Measurements from ENCODE around the gene YAF2.

The YAF2 gene, protein sequence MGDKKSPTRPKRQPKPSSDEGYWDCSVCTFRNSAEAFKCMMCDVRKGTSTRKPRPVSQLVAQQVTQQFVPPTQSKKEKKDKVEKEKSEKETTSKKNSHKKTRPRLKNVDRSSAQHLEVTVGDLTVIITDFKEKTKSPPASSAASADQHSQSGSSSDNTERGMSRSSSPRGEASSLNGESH

GRCh38 chr12:42238240-42239140 is at the start of gene YAF2:
TSS of gene YAF2 (minus strand) at chr12:42238248. CDS start at chr12:42238180, 68 bp downstream.
- H3K4me3 ChIP-seq: peak within 1 kb of the TSS; percentile 98
- H3K27ac ChIP-seq: no peak within 1 kb of the TSS; the same call in 1 of the 2 replicates
- H3K9ac ChIP-seq (ENCODE audit: insufficient read length): peak within 1 kb of the TSS; percentile 82
- no peaks in the 10 kb centered on the region for H3K9me3 ChIP-seq (ENCODE audit: low read depth, low read length)
- TF ChIP-seq EZH2 (IDR thresholded peaks at IDR 0.05) (no peak), FOXP2 (optimal IDR thresholded peaks at IDR 0.05; ENCODE audit: control extremely low read depth, extremely low read length, insufficient read depth) (peak; percentile 31), POLR2AphosphoS5 (IDR thresholded peaks at IDR 0.05; ENCODE audit: borderline replicate concordance, low read depth, low read length) (0 out of 2 replicates have a peak, but pooled peaks have one; percentile 20)
- peaks cover 15% of the 10 kb centered on the region for H3K36me3 ChIP-seq (ENCODE audit: insufficient read depth, low read length)
- DNase-seq (ENCODE audit: low read depth, low spot score): no peak

GRCh38 chr12:42286741-42287140 is 48.7 kb upstream of the YAF2 start:
- H3K4me3 ChIP-seq: no peak overlapping the region
- no peak for DNase-seq (ENCODE audit: low read depth, low spot score)
- no peak overlapping the region for H3K9ac ChIP-seq (ENCODE audit: insufficient read length)
- H3K27ac ChIP-seq: no peak overlapping the region
- H3K36me3 ChIP-seq (ENCODE audit: insufficient read depth, low read length): no peaks in the 10 kb centered on the region
- no peaks in the 10 kb centered on the region for H3K9me3 ChIP-seq (ENCODE audit: low read depth, low read length)
- TF ChIP-seq POLR2AphosphoS5 (IDR thresholded peaks at IDR 0.05; ENCODE audit: borderline replicate concordance, low read depth, low read length) (no peak), FOXP2 (optimal IDR thresholded peaks at IDR 0.05; ENCODE audit: control extremely low read depth, extremely low read length, insufficient read depth) (no peak), EZH2 (IDR thresholded peaks at IDR 0.05) (no peak)

- no peak overlapping the region for H3K9ac ChIP-seq (ENCODE audit: insufficient read length)
- H3K9me3 ChIP-seq (ENCODE audit: low read depth, low read length): no peaks in the 10 kb centered on the region
- no peak overlapping the region for H3K4me3 ChIP-seq
- H3K36me3 ChIP-seq (ENCODE audit: insufficient read depth, low read length): no peaks in the 10 kb centered on the region
- no peak for DNase-seq (ENCODE audit: low read depth, low spot score)
- TF ChIP-seq FOXP2 (optimal IDR thresholded peaks at IDR 0.05; ENCODE audit: control extremely low read depth, extremely low read length, insufficient read depth): no peak
- no peak for TF ChIP-seq EZH2 (IDR thresholded peaks at IDR 0.05)
- TF ChIP-seq POLR2AphosphoS5 (IDR thresholded peaks at IDR 0.05; ENCODE audit: borderline replicate concordance, low read depth, low read length): no peak
- peak overlapping the region; percentile 50; the same call in 1 of the 2 replicates for H3K27ac ChIP-seq
Measured at GRCh38 chr12:42285431-42285830, 47.4 kb upstream of the YAF2 start.

DNA sequence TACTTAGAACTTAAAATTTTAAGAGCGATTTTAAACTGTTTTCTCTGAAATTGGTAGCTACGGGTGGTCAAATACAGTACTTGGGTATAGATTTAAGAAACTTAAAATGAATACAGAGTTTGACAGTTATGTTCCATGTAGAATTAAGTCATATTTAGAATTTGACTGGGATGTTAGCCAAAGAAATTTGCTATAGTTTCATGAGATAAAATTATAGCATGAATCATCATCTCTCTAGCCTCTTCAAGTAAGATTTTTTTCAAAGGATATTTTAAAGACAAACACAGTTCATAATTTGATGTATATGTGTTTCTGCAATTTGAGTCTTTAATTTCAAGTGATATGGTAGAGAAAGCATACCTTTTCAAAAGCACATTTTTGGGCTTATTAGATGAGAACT is 46.8 kb upstream of the YAF2 start:
- Histone ChIP-seq H3K4me3 (no peak overlapping the region), H3K9ac (ENCODE audit: insufficient read length) (no peak overlapping the region), H3K9me3 (ENCODE audit: low read depth, low read length) (no peaks in the 10 kb centered on the region), H3K36me3 (ENCODE audit: insufficient read depth, low read length) (no peaks in the 10 kb centered on the region), H3K27ac (peak overlapping the region; percentile 50; the same call in 1 of the 2 replicates)
- DNase-seq (ENCODE audit: low read depth, low spot score): no peak
- TF ChIP-seq FOXP2 (optimal IDR thresholded peaks at IDR 0.05; ENCODE audit: control extremely low read depth, extremely low read length, insufficient read depth) (no peak), POLR2AphosphoS5 (IDR thresholded peaks at IDR 0.05; ENCODE audit: borderline replicate concordance, low read depth, low read length) (no peak)

DNA sequence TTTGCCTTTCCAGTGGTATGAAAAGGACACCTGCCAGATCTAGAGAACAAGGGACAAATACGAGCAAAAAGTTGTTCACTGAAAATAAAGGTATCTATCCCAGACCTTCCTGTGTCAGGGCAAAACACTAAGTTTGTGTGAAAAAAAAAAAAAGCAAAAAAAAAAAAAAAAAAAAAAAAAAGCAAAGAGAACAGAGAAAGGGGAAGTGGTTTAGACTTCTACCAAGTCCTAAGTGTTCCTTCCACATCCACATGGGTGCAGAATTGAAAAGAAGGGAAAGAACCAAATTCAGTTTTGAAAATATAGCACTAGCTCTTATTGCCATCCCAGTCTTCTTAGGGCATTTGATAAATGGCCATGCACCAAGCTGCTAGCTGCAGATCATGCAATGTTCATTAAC is 46.1 kb upstream of the YAF2 start:
- no peak overlapping the region for H3K4me3 ChIP-seq
- no peak for DNase-seq (ENCODE audit: low read depth, low spot score)
- H3K36me3 ChIP-seq (ENCODE audit: insufficient read depth, low read length): no peaks in the 10 kb centered on the region
- no peak for TF ChIP-seq FOXP2 (optimal IDR thresholded peaks at IDR 0.05; ENCODE audit: control extremely low read depth, extremely low read length, insufficient read depth)
- TF ChIP-seq POLR2AphosphoS5 (IDR thresholded peaks at IDR 0.05; ENCODE audit: borderline replicate concordance, low read depth, low read length): no peak
- no peak for TF ChIP-seq EZH2 (IDR thresholded peaks at IDR 0.05)
- no peaks in the 10 kb centered on the region for H3K9me3 ChIP-seq (ENCODE audit: low read depth, low read length)
- H3K27ac ChIP-seq: peak overlapping the region; percentile 3; the same call in 1 of the 2 replicates
- H3K9ac ChIP-seq (ENCODE audit: insufficient read length): no peak overlapping the region

- TF ChIP-seq FOXP2 (optimal IDR thresholded peaks at IDR 0.05; ENCODE audit: control extremely low read depth, extremely low read length, insufficient read depth): no peak
- no peaks in the 10 kb centered on the region for H3K9me3 ChIP-seq (ENCODE audit: low read depth, low read length)
- H3K9ac ChIP-seq (ENCODE audit: insufficient read length): no peak overlapping the region
- no peaks in the 10 kb centered on the region for H3K36me3 ChIP-seq (ENCODE audit: insufficient read depth, low read length)
- no peak overlapping the region for H3K4me3 ChIP-seq
- no peak for DNase-seq (ENCODE audit: low read depth, low spot score)
- H3K27ac ChIP-seq: 0 out of 2 replicates have a peak overlapping the region, but pooled peaks have one; percentile 3
Measured at GRCh38 chr12:42283739-42284138, 45.7 kb upstream of the YAF2 start.

DNA sequence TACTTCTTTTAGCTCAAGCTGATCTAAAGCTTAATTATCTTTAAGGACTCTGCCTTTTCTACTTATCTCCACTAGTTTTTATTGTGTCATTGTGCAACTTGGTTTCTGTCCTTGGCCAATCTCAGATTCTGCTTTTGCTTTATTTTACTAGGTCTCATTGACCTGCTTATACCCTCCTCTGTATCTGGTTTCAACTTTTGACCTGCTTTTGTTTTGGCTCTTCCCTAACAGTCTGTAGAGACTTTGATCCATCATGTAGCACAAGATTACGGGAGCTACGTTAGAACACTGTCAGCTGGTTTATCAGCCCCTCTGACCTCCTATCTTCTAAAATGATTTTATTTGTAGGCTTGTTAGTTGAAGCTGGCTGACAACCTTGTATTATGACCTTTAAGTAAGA is 44.2 kb upstream of the YAF2 start:
- Histone ChIP-seq H3K36me3 (ENCODE audit: insufficient read depth, low read length) (no peaks in the 10 kb centered on the region), H3K9ac (ENCODE audit: insufficient read length) (no peak overlapping the region), H3K9me3 (ENCODE audit: low read depth, low read length) (no peaks in the 10 kb centered on the region), H3K27ac (peak overlapping the region; percentile 5; the same call in 1 of the 2 replicates), H3K4me3 (no peak overlapping the region)
- TF ChIP-seq POLR2AphosphoS5 (IDR thresholded peaks at IDR 0.05; ENCODE audit: borderline replicate concordance, low read depth, low read length) (no peak), EZH2 (IDR thresholded peaks at IDR 0.05) (no peak), FOXP2 (optimal IDR thresholded peaks at IDR 0.05; ENCODE audit: control extremely low read depth, extremely low read length, insufficient read depth) (no peak)
- DNase-seq (ENCODE audit: low read depth, low spot score): no peak

DNA sequence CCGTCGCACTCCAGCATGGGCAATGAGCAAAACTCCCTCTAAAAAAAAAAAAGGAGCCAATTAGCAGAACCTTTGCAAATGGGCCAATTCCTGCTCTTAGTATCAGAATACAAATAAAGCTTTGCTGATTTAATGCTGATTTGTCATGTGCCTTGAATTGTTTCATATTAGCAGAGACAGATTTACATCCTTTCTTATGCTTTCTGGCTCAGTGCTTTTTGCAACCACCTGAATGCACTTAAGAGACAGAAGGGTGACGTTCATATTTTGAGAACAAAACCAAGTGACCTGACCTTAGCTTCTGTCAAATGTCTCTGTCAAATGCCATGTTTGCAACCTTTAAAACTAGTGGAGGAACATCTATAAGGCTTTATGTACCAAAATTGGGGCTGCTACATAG is 43.8 kb upstream of the YAF2 start:
- Histone ChIP-seq H3K9me3 (ENCODE audit: low read depth, low read length) (no peaks in the 10 kb centered on the region), H3K36me3 (ENCODE audit: insufficient read depth, low read length) (no peaks in the 10 kb centered on the region), H3K4me3 (no peak overlapping the region), H3K9ac (ENCODE audit: insufficient read length) (no peak overlapping the region), H3K27ac (peak overlapping the region; percentile 5; the same call in 1 of the 2 replicates)
- DNase-seq (ENCODE audit: low read depth, low spot score): no peak
- no peak for TF ChIP-seq EZH2 (IDR thresholded peaks at IDR 0.05)
- no peak for TF ChIP-seq POLR2AphosphoS5 (IDR thresholded peaks at IDR 0.05; ENCODE audit: borderline replicate concordance, low read depth, low read length)
